RCC 7860 (cell line): ENCODE data around the gene PPP1R7.

ENCODE experiments used
- DNase-seq: peaks from one replicate; pipeline ENCODE4 v3.0.0-alpha.2; 2015; ENCODE audit warnings: low spot score
- FAIRE-seq: peaks from 2 replicates; lab custom pipeline; 2012; peaks lifted over from hg19 to GRCh38; lab: Jason Lieb, UNC

The PPP1R7 gene

GRCh38 chr2:241157841-241158545, 7.7 kb downstream of the PPP1R7 start:
- FAIRE-seq (no peak), DNase-seq (no peak)

GRCh38 chr2:241158546-241158900, 8.3 kb downstream of the PPP1R7 start:
- FAIRE-seq = no peak
- no peak for DNase-seq

- FAIRE-seq (no peak), DNase-seq (no peak)
Observed at GRCh38 chr2:241159116-241159515, 8.8 kb downstream of the PPP1R7 start.

GRCh38 chr2:241160318-241160717, 10.1 kb downstream of the PPP1R7 start:
- DNase-seq = no peak
- no peak for FAIRE-seq

GRCh38 chr2:241161646-241162281, 11.5 kb downstream of the PPP1R7 start:
- DNase-seq = no peak
- FAIRE-seq = no peak

- no peak for FAIRE-seq
- DNase-seq = no peak
Observed at GRCh38 chr2:241163601-241164118, 13.4 kb downstream of the PPP1R7 start.

GRCh38 chr2:241168366-241168765, 18.1 kb downstream of the PPP1R7 start:
- FAIRE-seq = no peak
- DNase-seq = no peak

- no peak for FAIRE-seq
- no peak for DNase-seq
Observed at GRCh38 chr2:241173557-241173956, 23.3 kb downstream of the PPP1R7 start.

GRCh38 chr2:241177526-241178334, 27.5 kb downstream of the PPP1R7 start:
- FAIRE-seq = no peak
- no peak for DNase-seq

- no peak for DNase-seq
- FAIRE-seq = no peak
Observed at GRCh38 chr2:241178961-241179360, 28.7 kb downstream of the PPP1R7 start.

- DNase-seq (no peak), FAIRE-seq (no peak)
Observed at GRCh38 chr2:241179899-241180298, 29.6 kb downstream of the PPP1R7 start.

GRCh38 chr2:241180495-241180894, 30.2 kb downstream of the PPP1R7 start:
- FAIRE-seq (no peak), DNase-seq (no peak)

GRCh38 chr2:241182126-241182525, 31.9 kb downstream of the PPP1R7 start:
- no peak for FAIRE-seq
- DNase-seq = no peak

- DNase-seq (no peak), FAIRE-seq (no peak)
Observed at GRCh38 chr2:241182531-241183133, 32.4 kb downstream of the PPP1R7 start.

GRCh38 chr2:241183221-241183620, 33.0 kb downstream of the PPP1R7 start:
- no peak for FAIRE-seq

GRCh38 chr2:241184901-241185300, 34.6 kb downstream of the PPP1R7 start:
- FAIRE-seq = no peak

More at GRCh38 chr2:241183221-241183620, 33.0 kb downstream of the PPP1R7 start:
- DNase-seq = no peak

GRCh38 chr2:241185961-241186360, 35.7 kb downstream of the PPP1R7 start:
- FAIRE-seq = no peak
- DNase-seq = no peak

More at GRCh38 chr2:241184901-241185300, 34.6 kb downstream of the PPP1R7 start:
- DNase-seq = no peak

- no peak for FAIRE-seq
- DNase-seq = no peak
Observed at GRCh38 chr2:241187101-241187917, 37.0 kb downstream of the PPP1R7 start.

- FAIRE-seq = no peak
Observed at GRCh38 chr2:241187918-241188234, 37.6 kb downstream of the PPP1R7 start.

GRCh38 chr2:241188361-241189092, 38.3 kb downstream of the PPP1R7 start, which contains the start of gene ANO7:
ANO7 (plus strand) TSS chr2:241188677; CDS start chr2:241190064, 1,387 bp downstream.
- FAIRE-seq (no peak), DNase-seq (no peak)

More at GRCh38 chr2:241187918-241188234, 37.6 kb downstream of the PPP1R7 start:
- no peak for DNase-seq
